AG09309 (cell line): Measurements from ENCODE around the gene KCNC4.

Source experiments
- DNase-seq: peaks from one replicate; pipeline ENCODE4 v3.0.0-alpha.2; 2010; ENCODE audit warnings: low read depth
- H3K4me3 ChIP-seq: 2 replicates; pipeline ENCODE4 v1.5.1; 2011; ENCODE audit warnings: mild to moderate bottlenecking, low read depth, low read length, moderate library complexity; ENCODE audit not compliant: control insufficient read depth
- TF ChIP-seq, protein P1 (sequence below): IDR thresholded peaks from 2 replicates; pipeline ENCODE4 v1.5.1; 2011; ENCODE audit warnings: mild to moderate bottlenecking, low read depth, low read length, inconsistent platforms; ENCODE audit not compliant: insufficient read depth, control insufficient read depth; ENCODE audit errors: missing control alignments

Gene KCNC4

GRCh38 chr1:110209715-110210603, at the start of gene KCNC4:
TSS of gene KCNC4 (plus strand) at chr1:110210314. CDS start at chr1:110211500, 1,186 bp downstream.
- DNase-seq, result peak; percentile 47
- TF ChIP-seq, protein P1, sequence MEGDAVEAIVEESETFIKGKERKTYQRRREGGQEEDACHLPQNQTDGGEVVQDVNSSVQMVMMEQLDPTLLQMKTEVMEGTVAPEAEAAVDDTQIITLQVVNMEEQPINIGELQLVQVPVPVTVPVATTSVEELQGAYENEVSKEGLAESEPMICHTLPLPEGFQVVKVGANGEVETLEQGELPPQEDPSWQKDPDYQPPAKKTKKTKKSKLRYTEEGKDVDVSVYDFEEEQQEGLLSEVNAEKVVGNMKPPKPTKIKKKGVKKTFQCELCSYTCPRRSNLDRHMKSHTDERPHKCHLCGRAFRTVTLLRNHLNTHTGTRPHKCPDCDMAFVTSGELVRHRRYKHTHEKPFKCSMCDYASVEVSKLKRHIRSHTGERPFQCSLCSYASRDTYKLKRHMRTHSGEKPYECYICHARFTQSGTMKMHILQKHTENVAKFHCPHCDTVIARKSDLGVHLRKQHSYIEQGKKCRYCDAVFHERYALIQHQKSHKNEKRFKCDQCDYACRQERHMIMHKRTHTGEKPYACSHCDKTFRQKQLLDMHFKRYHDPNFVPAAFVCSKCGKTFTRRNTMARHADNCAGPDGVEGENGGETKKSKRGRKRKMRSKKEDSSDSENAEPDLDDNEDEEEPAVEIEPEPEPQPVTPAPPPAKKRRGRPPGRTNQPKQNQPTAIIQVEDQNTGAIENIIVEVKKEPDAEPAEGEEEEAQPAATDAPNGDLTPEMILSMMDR, result no peak
- H3K4me3 ChIP-seq, result peak within 1 kb of the TSS; percentile 68

DNA sequence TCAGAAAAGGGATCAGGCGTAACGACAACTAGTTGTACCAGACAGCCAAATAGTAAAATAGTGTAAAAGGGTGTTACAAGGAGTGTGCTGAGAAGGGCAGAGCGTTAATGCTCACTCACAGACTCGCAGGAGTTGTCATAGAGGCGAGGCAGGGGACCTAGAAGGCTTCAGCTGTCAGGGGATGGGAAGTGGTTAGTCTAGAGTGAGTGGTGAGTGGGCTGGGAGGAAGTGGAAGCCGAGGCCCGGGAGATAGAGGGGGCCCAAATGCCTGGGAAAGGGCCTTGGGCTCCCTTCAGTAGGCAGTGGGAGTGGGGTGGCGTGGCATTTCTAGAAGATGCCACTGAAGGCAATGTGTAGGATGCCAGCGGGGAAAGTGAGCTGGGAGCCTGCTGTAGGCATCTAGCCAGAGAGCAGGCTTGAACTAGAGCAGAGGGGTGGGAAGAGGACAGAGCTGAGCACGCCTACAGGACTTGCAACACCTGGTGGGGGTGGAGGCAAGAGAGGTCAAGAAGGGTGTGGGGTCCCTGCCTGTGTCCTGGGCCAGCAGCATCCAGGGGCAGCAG, 49.5 kb upstream of the KCNC4 start:
- DNase-seq, result no peak
- H3K4me3 ChIP-seq, result no peak overlapping the region
- TF ChIP-seq, protein P1, result no peak

GRCh38 chr1:110161165-110161564, 48.9 kb upstream of the KCNC4 start:
- no peak overlapping the region for H3K4me3 ChIP-seq
- TF ChIP-seq, protein P1, result no peak

DNA sequence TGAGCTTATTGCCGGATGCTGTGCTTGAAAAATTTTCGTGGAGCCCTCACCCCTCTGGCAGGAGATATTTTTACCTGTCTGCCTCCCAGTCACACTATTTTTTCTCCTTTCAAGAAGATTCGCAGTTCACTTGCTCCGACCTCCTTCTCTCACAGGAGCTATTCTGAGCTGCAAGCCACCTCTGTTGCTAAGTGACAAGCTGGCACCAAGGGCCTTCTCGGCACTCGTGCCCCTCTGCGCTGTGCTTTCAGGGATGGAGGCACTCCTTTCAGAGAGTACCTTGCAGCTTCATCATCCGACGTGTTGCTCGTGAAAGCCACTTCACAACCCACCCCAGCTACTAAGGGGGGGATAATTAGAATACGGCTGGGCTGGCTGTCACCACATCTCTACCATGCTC, 48.3 kb upstream of the KCNC4 start:
- no peak for DNase-seq
- TF ChIP-seq, protein P1, result no peak
- H3K4me3 ChIP-seq, result no peak overlapping the region

More at GRCh38 chr1:110161165-110161564, 48.9 kb upstream of the KCNC4 start:
- no peak for DNase-seq

DNA sequence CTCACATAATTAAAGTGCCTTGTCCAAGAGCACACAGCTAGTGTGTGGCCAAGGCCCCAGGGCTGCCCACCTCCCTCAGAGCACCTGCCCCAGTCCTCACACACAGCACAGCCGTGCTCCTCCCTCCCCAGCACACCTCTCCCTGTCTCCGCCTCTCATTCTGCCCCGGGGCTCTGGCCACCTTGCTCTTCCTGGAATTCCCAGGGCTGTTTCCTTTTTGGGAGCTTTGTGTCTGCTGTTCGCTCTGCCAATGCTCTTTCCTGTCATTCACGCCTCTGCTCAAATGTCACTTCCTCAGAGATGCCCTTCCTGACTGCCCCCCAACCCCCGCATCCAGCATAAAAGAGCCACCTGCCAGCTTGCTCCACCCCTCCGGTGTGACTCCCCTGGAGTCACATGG, 46.5 kb upstream of the KCNC4 start:
- H3K4me3 ChIP-seq, result no peak overlapping the region
- TF ChIP-seq, protein P1, result no peak
- DNase-seq, result no peak

DNA sequence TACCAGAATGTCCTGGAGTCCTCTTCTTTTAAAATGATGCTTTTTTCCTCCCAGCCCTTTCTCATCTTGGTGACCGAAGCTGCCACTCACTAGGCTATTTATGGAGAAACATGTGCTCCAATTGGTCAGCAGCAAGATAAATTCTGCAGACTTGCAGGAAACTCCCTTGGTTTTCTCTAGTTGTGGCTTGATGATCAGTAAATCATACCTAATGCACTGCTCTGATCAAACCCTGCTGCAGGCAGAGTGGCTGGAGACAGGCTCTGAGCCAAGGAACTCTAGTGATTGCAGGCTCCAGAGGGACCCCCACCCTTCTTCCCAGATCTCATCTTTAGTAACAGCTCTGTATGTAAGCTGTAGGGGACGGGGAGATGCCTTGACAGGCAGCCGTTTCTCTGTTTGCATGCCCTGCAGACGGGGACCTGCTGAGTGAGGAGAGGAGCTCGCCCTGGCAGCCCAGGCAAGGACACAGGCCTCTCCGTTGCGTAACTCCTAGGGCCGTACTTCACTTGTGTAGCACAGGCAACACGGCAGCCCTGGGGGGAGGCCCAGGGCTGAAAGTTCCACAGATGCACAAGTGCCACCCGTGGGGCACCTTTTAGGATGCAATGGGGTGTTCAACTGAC, 45.3 kb upstream of the KCNC4 start:
- TF ChIP-seq, protein P1, result no peak
- DNase-seq, result no peak

More for the DNA sequence above, 45.3 kb upstream of the KCNC4 start:
- no peak overlapping the region for H3K4me3 ChIP-seq
